Stimulated activated CD4-positive, alpha-beta T cell treated with anti-CD3 and anti-CD28 coated beads, Interleukin-1b, Interleukin-23, amount 100 ng/mL, for 4 hours (primary cell): ENCODE measurements around the gene MYO5A.
A peak's percentile ranks its signal among the peaks of the same experiment; 100 is the strongest.

Experiments
- DNase-seq, 2 donors: peaks; one replicate each; pipeline ENCODE4 v3.0.0-alpha.2; 2020; ENCODE audit warnings: low read depth in 2 of 2

Gene MYO5A

DNA sequence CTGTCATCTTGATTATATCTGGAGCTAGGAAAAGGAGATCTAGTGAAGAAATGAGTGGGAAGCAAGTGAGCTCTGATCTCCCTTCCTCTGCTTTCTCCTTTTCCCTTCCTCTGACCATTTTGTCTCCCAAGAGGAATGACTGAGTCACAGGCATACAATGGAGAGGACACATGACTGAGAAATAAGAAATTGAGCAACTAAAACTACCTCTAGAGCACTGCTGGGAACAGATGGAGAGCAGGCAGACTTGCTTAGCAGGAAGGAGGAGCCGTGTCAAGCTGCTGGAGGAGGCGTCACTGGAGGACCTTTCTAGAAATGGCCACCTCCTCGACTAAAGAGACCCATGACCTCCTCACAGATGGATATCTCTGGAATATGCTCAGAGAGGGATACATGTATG is 166.2 kb downstream of the MYO5A start:
- no peak for DNase-seq

- no peak for DNase-seq
Measured at GRCh38 chr15:52361975-52362494, 166.6 kb downstream of the MYO5A start.

- DNase-seq = no peak
Measured at GRCh38 chr15:52361494-52361893, 167.2 kb downstream of the MYO5A start.

- DNase-seq = no peak
Measured at GRCh38 chr15:52360229-52361203, 168.2 kb downstream of the MYO5A start.

GRCh38 chr15:52359722-52360121 is 169.0 kb downstream of the MYO5A start:
- DNase-seq = no peak

DNA sequence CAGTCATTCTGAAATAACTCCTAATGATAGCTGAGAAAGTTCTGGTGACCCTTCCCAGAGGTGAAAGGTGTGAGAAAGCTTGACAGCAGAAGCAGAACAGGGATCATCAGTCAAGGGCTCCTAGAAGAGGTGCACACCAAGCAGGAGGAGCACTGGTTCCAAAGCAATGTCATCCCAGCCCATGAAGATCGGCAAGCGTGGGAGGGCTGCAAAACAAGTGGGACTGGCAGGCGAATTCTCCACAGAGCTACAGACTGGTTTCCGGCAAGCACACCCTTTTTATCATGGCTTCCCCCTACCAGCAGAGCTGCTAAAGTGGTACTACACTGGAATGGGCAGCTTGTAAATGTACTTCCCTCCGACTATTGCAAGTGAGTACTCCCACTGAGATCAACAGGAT is 170.7 kb downstream of the MYO5A start:
- DNase-seq = no peak

DNA sequence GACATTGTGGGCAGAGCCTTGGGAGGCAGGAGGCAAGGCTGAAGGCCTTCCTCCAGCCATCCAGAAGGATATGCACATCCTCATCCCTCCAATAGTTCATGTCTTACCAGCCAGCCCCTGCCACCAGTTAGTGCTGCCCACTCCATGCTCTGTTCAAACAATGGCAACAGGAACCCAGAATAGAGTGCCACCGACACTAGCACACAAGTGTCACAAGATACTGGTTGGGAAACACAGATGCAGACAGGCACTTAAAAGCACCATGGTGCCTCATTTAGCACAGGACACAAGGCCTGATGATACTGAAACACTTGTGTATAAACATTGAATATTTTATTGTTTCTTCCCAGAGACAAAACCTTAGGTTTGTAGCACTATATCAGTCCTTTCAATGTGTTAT is 176.6 kb downstream of the MYO5A start:
- DNase-seq = no peak

DNA sequence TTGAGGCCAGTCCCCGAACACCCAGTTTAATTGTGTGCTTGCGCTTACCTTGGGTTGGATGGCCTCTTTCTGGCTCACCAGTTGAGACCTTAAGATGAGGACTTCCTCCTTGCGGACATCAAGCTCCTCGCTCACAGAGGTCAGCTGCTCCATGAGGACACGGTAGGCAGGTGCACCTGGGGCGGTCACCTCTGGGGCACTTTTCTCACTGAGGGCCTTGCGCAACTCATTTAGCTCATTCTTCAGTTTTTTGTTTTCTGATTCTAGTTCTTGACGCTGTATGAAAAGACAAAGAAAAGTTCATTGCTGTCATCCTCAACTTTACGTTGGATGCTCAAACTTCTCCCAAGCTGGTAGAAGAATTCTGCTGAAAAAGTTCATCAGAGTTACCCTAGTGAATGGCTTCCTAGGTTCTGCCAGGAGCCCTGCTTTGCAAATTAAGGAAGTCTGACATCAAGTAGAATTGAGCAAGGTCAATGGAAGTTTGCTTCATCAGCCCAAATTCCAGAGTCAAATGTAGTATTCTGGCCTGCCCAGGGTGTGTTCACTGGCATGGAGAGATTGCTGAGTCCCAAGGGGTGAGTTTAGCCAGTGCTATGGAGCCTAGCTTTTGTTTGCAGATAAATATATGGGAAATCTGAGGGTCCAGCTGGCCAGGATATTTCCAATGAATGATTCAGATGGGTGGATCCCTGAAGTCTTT is 177.3 kb downstream of the MYO5A start:
- no peak for DNase-seq

DNA sequence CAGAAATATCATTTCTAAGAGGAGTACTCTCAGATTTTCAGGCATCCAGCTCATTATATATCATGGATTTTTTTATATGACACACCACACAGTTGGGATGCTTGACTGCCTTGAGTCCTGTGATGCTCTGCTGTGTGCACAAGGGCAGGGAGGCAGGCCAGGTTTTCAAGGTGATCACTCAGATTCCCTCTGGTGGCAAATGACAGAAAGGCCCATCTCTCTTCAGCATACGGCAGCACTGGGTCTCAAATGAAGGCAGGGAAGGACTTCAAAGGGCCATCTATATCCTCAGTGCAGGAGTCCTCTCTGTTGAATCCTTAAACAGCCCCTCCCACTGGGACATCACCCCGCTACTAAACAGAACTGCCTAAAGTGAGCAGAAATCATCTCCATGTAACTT is 178.3 kb downstream of the MYO5A start:
- no peak for DNase-seq

DNA sequence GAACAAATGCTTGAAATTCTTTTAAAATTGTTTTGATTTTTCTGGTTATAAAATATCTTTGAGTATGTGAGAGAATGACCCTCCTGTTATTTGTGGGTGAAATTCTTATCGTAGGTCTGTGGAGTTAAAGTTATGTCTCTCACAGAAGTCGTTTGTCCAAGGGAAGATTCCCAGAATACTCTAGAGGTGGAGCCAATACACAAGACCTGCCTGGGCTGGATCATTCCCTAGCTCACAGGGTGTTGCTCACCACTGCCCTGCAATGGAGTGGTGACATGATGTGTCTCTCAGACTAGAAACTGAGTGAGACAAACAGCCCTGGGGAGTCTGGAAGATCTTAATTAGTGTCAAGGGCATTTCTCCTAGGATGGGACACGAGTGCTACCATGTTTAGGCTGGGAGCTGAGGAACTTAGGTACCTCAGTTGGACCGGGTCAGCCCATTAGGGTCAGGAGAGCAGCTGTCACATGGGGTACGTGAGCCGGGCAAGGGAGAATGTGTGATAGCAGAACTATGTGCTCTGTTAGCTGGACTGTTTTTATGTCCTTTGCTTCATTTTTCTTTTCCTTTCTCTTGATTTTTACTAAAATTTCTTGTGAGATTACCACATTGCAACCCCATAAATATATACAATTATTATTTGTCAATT is 179.5 kb downstream of the MYO5A start:
- DNase-seq = no peak

DNA sequence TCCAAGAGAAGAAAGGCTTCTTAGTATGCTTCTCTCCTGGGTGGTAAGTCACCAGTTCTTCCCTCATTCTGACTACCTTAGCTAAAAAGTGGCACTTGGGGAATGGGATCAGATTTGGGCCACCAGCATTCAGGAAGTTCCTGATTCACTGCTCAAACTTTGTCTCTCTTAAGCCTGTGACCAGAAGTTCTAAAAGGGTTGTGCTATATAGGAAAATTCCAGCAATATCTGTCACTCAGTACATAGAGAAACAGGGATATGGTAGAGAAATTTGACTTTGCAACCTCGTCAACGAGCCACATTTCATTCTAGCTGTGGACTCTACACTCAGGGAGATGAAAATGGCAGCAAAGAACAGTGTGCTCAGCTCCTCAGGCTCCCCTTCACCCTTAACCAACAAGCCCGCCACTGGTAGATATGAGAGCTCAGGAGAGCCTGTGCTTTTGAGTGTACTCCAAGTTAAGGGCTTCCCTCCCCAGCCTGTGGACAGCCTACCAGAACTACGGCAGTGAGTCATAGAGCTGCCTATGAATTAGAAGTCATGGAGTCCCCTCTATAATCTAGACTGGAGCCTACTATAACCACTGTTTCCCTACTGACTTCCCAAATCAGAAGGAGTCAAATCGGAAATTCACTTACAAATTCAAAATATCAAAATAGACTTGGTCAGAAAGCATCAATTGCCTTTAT is 180.5 kb downstream of the MYO5A start:
- no peak for DNase-seq

GRCh38 chr15:52344592-52344991 is 184.1 kb downstream of the MYO5A start:
- no peak for DNase-seq

DNA sequence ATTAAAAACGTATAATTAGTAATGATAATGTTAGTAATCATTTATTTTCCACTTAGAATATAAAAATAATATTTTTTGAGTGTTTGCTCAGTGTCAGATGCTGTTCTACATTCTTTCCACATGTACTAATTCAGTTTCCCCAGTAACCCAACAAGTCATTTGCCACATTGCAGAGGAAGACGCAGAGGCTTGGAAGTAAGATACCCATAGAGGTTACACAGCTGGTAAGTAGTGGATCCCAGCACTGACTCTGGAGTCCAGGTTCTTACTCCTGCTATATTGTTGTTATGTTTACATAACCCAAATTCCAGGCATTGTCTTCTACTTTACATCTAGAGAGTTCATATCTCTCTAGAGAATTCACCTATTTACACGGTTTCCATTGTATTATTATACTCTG is 184.8 kb downstream of the MYO5A start:
- no peak for DNase-seq

GRCh38 chr15:52340093-52340492 is 188.6 kb downstream of the MYO5A start:
- DNase-seq = no peak

DNA sequence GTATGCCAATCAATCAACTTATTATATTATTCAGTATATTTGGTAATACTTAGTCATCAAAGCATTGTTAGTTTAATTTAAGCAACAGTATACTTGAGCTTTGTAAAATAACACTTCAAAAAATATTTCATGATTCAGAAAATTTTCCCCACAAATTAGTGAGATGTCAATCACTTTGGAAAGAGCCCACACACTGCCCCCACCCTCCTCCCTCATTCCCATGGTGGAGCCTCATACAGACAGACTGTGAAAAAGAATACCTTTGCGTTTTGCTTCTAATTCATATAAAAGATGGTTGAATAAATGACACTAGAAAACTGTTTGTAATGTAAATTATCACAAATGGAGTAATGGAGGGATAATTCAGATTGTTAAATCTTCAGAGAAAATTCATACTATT is 189.8 kb downstream of the MYO5A start:
- no peak for DNase-seq

DNA sequence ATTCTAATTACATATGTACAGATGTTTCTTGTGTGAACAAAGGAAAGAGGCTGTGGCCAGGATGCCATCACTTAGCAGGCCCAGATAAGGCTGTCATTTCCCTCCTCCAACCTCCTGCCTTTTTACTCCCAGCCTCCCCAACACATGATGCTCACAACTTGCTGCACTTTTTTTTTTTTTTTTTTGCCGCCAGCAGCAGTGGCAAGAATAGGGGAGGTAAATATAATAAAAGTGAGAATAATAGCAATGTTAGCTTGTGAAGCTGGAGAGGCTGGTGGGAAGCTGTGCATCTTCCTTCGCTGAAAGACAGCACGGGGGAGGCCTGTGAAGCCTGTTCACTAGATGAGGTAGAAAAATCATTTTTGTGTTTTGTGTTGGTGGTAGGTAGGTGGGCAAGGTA is 190.6 kb downstream of the MYO5A start:
- no peak for DNase-seq

DNA sequence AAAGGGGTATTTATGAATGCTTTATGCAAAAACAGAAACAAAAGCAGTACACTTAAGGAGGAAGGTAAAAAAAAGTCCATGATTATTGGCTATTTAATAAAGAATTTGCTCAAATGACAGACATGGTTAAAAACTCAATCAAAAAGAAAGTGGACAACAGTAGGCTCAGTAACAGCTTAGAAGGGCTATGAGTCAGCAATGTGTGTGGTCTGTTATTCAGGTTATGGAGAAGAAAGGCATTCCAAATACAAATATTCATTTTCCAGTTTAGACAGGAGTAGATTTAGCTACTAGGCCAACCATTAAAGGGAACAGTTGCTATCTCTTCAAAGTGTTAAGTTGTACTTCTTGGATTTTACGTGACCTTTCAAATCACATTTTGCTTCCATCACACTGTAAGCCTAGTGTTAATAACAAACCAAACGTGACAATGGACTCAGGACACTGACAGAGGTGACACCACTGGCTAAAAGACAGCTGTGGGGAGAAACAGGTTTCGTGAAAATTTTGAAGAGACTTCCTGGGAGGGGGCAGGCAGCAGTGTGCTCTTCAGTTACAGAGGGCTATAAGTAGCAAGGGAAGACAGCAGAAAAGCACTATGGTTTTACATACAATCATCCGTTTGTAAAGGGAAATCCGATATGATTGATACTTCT is 191.4 kb downstream of the MYO5A start:
- no peak for DNase-seq

- no peak for DNase-seq
Measured at GRCh38 chr15:52336529-52336928, 192.2 kb downstream of the MYO5A start.

DNA sequence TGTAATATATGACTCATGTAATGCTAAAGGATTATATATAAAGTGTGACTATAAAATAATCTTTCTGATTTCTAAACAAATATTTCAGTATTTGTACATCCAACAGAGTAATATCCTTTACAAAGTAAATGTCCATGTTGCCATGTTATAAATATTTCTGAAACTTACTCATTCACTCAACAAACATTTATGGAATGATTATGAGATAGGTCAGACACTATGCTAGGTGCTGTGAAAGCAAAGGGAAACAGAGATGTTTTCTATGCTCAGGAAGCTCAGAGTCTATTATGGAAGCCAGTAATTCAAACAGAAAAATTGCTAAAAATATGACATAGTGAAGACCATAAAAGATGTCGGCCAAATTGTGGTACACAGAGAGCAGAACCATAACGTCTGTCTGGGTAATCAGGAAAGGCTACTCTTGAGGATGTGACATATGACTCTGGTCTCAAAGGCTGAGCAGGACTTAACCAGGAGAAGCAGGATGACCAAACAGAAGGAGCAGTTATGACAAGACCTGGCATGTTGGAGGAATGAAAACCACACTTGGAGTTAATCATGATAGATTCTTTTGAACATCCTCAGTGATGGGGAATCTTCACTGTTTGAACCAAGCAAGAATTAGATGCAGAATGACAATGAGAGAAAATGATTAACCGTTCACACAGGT is 194.1 kb downstream of the MYO5A start:
- no peak for DNase-seq

DNA sequence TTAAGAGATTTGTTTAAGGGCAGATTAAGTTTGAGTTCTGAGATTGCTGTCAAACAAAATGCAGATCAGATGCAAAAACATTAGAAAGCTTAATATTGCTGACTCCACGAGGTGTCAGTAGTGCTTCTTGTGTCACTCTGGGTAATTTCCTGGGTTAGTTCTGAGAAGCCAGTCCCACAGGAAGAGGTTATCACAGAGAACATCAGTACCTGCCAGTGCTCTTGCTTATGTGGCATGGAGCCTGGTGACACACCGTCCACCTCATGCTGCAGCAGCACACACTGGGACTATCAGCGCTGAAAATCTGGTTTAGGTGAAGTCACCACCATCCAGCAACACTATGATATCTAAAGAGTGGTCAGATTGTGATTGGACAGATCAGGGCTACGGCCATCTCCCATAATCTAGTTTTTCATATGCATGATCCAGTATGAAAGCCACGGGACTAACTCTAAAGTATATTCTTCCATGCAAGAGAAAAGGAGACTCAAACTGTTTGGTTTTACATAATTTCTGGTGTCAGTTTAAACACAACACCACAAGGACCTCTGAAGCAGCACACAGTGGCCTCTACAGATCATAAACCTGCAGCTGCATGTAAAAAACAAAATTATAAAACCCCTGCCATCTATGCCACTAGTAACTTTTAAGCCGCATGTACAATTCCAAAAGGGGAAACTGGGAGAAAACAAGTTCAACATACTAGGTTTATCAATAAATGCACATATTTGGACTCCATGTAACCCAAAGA is 197.0 kb downstream of the MYO5A start:
- DNase-seq = peak; percentile 5 to 37
